ENCODE data around the gene CDT1.

GRCh38 chr16:88838566-88838965 is 35.0 kb downstream of the CDT1 start:
- TF ChIP-seq EMX1 (CRISPR knock-in tag; IDR thresholded peaks at IDR 0.05): no peak
- no peak for TF ChIP-seq CTCF (IDR thresholded peaks at IDR 0.05)
- TF ChIP-seq STAT6 (CRISPR knock-in tag; conservative IDR thresholded peaks at IDR 0.05; ENCODE audit: low read depth): no peak
- no peak for TF ChIP-seq NFYB (CRISPR knock-in tag; conservative IDR thresholded peaks at IDR 0.05; ENCODE audit: low read depth)
- TF ChIP-seq ZNF423 (CRISPR knock-in tag; IDR thresholded peaks at IDR 0.05): no peak
- no peak for TF ChIP-seq CREB1 (CRISPR knock-in tag; IDR thresholded peaks at IDR 0.05)
- no peak for TF ChIP-seq RORB (CRISPR knock-in tag; IDR thresholded peaks at IDR 0.05)
- TF ChIP-seq JUN (CRISPR knock-in tag; IDR thresholded peaks at IDR 0.05): no peak
- no peak for TF ChIP-seq USF2 (CRISPR knock-in tag; IDR thresholded peaks at IDR 0.05)
- no peak for TF ChIP-seq ZNF317 (CRISPR knock-in tag; IDR thresholded peaks at IDR 0.05; ENCODE audit: borderline replicate concordance, low read depth)

All from WTC11 (cell line).